ENCODE data around the gene RNF212. TPM values are rescaled to one million over a fixed set of nuclear protein-coding genes. Genes with fewer than 3 reads are reported as not detected.

The RNF212 gene
- total RNA-seq, 4 donors from 2014 or later = 3.8 to 9.7 (median 7.3) TPM

DNA sequence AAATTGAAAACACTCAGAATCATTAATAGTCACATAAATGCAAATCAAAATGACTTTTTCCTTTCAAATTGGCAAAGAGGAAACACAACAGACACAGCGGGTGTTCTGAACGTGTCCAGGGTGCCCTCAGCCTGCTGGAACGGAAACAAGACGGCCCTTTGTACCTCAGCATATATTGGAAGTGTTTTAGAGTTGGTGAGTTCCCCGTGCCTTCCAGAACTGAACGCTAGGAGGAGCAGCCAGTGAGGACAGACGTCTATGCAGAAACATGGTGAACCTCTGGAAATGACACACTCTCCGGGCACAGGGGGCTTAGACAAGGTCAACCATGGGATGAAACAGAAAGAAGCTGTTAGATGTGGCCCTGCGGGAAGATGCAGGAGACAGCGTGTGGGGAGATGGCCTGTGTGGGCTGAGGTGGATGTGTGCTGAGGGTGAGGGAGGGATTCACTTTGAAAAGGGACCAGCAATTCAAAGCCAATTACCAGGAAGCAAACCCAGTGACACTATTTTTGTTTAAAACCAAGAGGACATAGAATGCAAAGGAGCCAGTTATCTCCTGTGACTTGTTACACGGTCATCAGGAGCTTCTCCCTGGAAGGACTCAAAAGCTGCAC, 40.4 kb downstream of the RNF212 start:
- Histone ChIP-seq H3K27ac (replicated peaks in 1 of 4) (no peak overlapping the region), H3K9me3 (no peaks in the 10 kb centered on the region), H3K27me3 (peaks cover 0 to 46% (median 0%) of the 10 kb centered on the region in 4 donors), H3K4me3 (no peak overlapping the region), H3K36me3 (no peaks in the 10 kb centered on the region), H3K4me1 (no peaks in the 10 kb centered on the region)
- intact Hi-C loops (cut with DNase I) = no loop called here
- TF ChIP-seq POLR2AphosphoS5 (IDR thresholded peaks at IDR 0.05) = no peak
- no peak for TF ChIP-seq POLR2A (IDR thresholded peaks at IDR 0.05; ENCODE audit: low read depth)
- TF ChIP-seq EP300 (IDR thresholded peaks at IDR 0.05) = no peak
- TF ChIP-seq, protein P1, sequence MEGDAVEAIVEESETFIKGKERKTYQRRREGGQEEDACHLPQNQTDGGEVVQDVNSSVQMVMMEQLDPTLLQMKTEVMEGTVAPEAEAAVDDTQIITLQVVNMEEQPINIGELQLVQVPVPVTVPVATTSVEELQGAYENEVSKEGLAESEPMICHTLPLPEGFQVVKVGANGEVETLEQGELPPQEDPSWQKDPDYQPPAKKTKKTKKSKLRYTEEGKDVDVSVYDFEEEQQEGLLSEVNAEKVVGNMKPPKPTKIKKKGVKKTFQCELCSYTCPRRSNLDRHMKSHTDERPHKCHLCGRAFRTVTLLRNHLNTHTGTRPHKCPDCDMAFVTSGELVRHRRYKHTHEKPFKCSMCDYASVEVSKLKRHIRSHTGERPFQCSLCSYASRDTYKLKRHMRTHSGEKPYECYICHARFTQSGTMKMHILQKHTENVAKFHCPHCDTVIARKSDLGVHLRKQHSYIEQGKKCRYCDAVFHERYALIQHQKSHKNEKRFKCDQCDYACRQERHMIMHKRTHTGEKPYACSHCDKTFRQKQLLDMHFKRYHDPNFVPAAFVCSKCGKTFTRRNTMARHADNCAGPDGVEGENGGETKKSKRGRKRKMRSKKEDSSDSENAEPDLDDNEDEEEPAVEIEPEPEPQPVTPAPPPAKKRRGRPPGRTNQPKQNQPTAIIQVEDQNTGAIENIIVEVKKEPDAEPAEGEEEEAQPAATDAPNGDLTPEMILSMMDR (IDR thresholded peaks at IDR 0.05) = peak in 2 of 3 experiments; percentile 17 to 62
- no peak for DNase-seq (ENCODE audit: extremely low spot score)
- whole genome bisulfite sequencing = 20% methylated on average over 11 of the region's 11 CpGs

GRCh38 chr4:1069394-1069793, 44.0 kb downstream of the RNF212 start:
- H3K36me3 ChIP-seq = no peaks in the 10 kb centered on the region
- intact Hi-C loops (cut with DNase I) = no loop called here
- 83% methylated on average over 7 of the region's 7 CpGs for WGBS
- no peaks in the 10 kb centered on the region for H3K4me1 ChIP-seq
- H3K4me3 ChIP-seq = no peak overlapping the region
- no peak overlapping the region for H3K27ac ChIP-seq (replicated peaks in 1 of 4)
- TF ChIP-seq POLR2A (IDR thresholded peaks at IDR 0.05; ENCODE audit: low read depth) (no peak), POLR2AphosphoS5 (IDR thresholded peaks at IDR 0.05) (no peak), EP300 (IDR thresholded peaks at IDR 0.05) (no peak)
- TF ChIP-seq, protein P1 (IDR thresholded peaks at IDR 0.05) = no peak
- H3K9me3 ChIP-seq = no peaks in the 10 kb centered on the region
- no peak for DNase-seq (ENCODE audit: extremely low spot score)
- peaks cover 0 to 43% (median 0%) of the 10 kb centered on the region in 4 donors for H3K27me3 ChIP-seq

GRCh38 chr4:1065732-1066131, 47.6 kb downstream of the RNF212 start:
- TF ChIP-seq POLR2A (IDR thresholded peaks at IDR 0.05; ENCODE audit: low read depth) (no peak), EP300 (IDR thresholded peaks at IDR 0.05) (no peak), POLR2AphosphoS5 (IDR thresholded peaks at IDR 0.05) (no peak)
- TF ChIP-seq, protein P1 (IDR thresholded peaks at IDR 0.05) = no peak
- intact Hi-C loops (cut with DNase I) = no loop called here
- 18% methylated on average over 4 of the region's 4 CpGs for WGBS
- no peaks in the 10 kb centered on the region for H3K36me3 ChIP-seq
- DNase-seq (ENCODE audit: extremely low spot score) = no peak
- H3K27me3 ChIP-seq = peaks cover 0 to 41% (median 0%) of the 10 kb centered on the region in 4 donors
- H3K27ac ChIP-seq (replicated peaks in 1 of 4) = no peak overlapping the region
- no peaks in the 10 kb centered on the region for H3K9me3 ChIP-seq
- no peak overlapping the region for H3K4me3 ChIP-seq
- no peaks in the 10 kb centered on the region for H3K4me1 ChIP-seq

DNA sequence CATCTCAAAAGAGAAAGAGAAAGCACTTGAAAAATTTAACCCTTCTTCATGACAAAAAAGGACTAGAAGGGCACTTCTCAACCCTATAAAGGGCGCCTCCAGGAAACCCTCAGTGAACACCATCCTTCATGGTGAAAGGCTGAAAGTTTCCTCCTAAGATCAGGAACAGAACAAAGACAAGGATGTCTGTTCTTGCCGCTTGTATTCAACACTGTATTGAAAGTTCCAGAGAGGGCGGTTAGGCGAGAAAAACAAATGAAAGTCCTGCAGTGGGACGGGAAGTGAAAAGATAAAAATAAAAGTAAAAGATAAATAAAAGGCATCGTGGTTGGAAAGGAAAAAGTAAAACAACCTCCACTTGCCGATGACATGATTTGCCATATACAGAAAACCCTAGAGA, 50.9 kb downstream of the RNF212 start:
- Histone ChIP-seq H3K27ac (replicated peaks in 1 of 4) (no peak overlapping the region), H3K4me3 (no peak overlapping the region), H3K4me1 (no peaks in the 10 kb centered on the region), H3K36me3 (no peaks in the 10 kb centered on the region), H3K9me3 (no peaks in the 10 kb centered on the region), H3K27me3 (peaks cover 0 to 60% (median 3%) of the 10 kb centered on the region in 4 donors)
- DNase-seq (ENCODE audit: extremely low spot score) = no peak
- WGBS = 65% methylated on average over 6 of the region's 7 CpGs
- intact Hi-C loops (cut with DNase I) = no loop called here
- TF ChIP-seq POLR2A (IDR thresholded peaks at IDR 0.05; ENCODE audit: low read depth) (no peak), POLR2AphosphoS5 (IDR thresholded peaks at IDR 0.05) (no peak), EP300 (IDR thresholded peaks at IDR 0.05) (no peak)
- TF ChIP-seq, protein P1 (IDR thresholded peaks at IDR 0.05) = no peak

- 72% methylated on average over 6 of the region's 6 CpGs for WGBS
- H3K4me3 ChIP-seq = no peak overlapping the region
- TF ChIP-seq POLR2A (IDR thresholded peaks at IDR 0.05; ENCODE audit: low read depth) (no peak), EP300 (IDR thresholded peaks at IDR 0.05) (no peak), POLR2AphosphoS5 (IDR thresholded peaks at IDR 0.05) (no peak)
- TF ChIP-seq, protein P1 (IDR thresholded peaks at IDR 0.05) = no peak
- H3K27me3 ChIP-seq = peaks cover 0 to 66% (median 4%) of the 10 kb centered on the region in 4 donors
- no peaks in the 10 kb centered on the region for H3K36me3 ChIP-seq
- DNase-seq (ENCODE audit: extremely low spot score) = no peak
- H3K9me3 ChIP-seq = no peaks in the 10 kb centered on the region
- intact Hi-C loops (cut with DNase I) = no loop called here
- no peak overlapping the region for H3K27ac ChIP-seq (replicated peaks in 1 of 4)
- H3K4me1 ChIP-seq = no peaks in the 10 kb centered on the region
Observed at GRCh38 chr4:1061760-1062159, 51.6 kb downstream of the RNF212 start.

All from esophagus muscularis mucosa (tissue), 4 donors.